WI38 (cell line): ENCODE measurements around the gene TNFAIP3.

Experiments
- H3K4me3 ChIP-seq: 2 replicates; pipeline ENCODE4 v1.5.1; 2011; ENCODE audit warnings: low read depth, mild to moderate bottlenecking, control low read depth, low read length
- TF ChIP-seq, protein P1 (sequence below): IDR thresholded peaks from 2 replicates; pipeline ENCODE4 v1.5.1; 2012; ENCODE audit warnings: low read depth, mild to moderate bottlenecking, control low read depth, low read length

The TNFAIP3 gene

DNA sequence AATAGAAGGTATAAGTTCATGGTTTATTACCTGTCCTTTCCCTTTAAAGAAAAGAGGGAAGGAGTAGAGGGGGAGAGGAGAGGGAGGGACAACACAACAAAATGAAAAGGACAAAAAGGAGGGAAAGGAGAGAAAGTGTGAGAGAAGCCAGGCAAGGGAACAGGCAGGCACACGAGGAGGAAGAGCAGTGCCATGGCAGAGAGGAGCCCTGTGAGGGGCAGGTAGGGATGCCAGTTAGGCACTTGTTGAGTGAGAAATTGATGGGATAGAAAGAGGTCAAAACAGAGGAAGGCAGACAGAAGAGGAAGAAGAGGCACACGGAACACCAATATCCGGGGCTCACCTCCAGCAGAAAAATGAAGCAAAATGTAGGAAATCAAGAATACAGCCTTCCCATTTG, 42.5 kb downstream of the TNFAIP3 start:
- TF ChIP-seq, protein P1, sequence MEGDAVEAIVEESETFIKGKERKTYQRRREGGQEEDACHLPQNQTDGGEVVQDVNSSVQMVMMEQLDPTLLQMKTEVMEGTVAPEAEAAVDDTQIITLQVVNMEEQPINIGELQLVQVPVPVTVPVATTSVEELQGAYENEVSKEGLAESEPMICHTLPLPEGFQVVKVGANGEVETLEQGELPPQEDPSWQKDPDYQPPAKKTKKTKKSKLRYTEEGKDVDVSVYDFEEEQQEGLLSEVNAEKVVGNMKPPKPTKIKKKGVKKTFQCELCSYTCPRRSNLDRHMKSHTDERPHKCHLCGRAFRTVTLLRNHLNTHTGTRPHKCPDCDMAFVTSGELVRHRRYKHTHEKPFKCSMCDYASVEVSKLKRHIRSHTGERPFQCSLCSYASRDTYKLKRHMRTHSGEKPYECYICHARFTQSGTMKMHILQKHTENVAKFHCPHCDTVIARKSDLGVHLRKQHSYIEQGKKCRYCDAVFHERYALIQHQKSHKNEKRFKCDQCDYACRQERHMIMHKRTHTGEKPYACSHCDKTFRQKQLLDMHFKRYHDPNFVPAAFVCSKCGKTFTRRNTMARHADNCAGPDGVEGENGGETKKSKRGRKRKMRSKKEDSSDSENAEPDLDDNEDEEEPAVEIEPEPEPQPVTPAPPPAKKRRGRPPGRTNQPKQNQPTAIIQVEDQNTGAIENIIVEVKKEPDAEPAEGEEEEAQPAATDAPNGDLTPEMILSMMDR, result no peak
- H3K4me3 ChIP-seq, result no peak overlapping the region

DNA sequence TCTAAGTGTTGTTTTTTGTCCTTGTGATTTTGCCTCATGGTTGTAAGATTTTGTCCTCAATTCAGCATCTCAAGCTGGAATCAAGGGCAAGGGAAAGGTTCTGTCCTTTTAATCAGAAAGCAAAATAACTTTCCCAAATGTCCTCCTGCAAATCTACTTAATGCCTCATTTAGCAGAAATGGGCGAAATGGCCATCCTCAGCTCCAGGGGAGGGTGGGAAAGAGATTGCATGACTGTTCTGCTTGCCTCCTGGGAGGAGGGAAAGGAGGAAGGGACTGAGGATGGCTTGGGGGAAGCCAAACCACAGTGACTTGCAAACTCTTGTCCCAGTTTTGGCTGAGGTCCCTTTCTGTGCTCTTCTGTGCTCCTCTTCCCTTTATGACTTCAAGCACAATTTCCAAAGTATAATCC, 43.4 kb downstream of the TNFAIP3 start:
- TF ChIP-seq, protein P1, result no peak
- H3K4me3 ChIP-seq, result no peak overlapping the region

DNA sequence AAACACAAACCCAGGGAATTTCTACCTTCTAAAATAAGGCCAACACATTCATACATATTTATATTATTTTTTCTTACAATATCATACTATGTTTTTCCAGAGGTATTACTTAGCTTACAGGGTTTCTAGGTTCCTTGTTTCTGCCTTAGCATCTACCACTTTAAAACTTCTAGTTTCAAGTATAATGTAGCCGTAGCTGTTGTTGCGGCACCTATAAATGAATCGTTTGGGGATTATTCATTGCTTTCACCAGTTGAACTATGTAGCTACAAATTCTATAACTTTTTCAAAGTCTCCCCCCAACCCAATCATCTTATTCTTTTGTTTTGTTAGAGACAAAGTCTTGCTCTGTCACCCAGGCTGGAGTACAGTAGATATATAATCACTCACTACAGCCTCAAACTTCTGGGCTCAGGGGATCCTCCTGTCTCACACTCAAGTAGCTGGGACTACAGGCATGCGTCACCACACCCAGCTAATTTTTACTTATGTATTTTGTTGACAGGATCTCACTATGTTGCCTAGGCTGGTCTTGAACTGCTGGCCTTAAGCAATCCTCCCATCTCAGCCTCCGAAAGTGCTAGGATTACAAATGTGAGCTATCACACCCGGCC, 43.9 kb downstream of the TNFAIP3 start:
- TF ChIP-seq, protein P1, result no peak

DNA sequence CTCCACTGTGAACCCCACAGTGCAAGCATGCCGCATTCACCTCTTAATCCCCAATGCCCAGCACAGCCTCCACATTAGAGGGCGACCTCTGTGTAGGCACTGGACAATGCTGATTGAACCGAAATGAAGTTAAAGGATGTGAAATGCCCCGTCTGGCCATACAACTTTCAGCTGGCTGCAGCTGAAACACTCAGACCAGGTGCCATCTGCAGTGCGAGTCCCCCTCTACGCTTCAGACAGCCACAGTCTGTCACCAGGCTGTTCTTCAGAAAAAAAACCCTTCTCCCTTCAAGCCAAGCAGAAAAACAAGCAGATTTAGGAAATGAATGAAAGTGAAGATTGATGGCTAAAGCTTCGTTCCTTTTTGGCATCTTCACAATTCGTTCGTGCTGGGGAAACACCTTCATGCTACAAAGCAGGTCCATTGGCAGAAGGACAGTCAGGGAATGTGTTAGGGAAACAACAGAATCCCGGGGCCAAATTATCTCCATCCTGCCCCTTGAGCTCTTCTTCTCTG, 44.7 kb downstream of the TNFAIP3 start:
- H3K4me3 ChIP-seq, result no peak overlapping the region
- TF ChIP-seq, protein P1, result no peak

More for the DNA sequence above, 43.9 kb downstream of the TNFAIP3 start:
- H3K4me3 ChIP-seq, result no peak overlapping the region

DNA sequence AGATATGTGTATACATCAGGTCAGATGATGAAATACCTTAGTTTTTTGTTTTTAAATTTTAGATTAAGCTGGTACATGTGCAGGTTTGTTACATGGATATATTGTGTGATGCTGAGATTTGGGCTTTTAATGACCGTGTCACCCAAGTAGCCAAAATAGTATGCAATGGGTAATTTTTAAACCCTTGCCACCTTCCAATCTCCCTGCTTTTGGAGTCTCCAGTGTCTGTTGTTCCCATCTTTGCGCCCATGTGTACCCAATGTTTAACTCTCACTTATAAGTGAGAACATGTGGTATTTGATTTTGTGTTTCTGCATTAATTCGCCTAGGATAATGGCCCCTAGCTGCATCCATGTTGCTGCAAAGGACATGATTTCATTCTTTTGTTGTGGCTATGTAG, 45.8 kb downstream of the TNFAIP3 start:
- H3K4me3 ChIP-seq, result no peak overlapping the region
- TF ChIP-seq, protein P1, result no peak

DNA sequence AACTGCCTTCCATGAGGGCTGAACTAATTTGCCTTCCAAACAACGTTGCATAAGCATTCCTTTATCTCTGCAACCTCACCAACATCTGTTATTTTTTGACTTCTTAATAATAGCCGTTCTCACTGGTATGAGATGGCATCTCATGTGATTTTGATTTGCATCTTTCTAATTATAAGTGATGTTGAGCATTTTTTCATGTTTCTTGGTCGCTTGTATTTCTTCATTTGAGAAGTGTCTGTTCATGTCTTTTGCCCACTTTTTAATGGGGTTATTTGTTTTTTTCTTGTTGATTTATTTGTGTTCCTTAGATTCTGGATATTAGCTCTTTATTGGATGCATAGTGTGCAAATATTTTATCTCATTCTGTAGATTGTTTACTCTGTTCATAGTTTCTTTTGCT, 46.4 kb downstream of the TNFAIP3 start:
- no peak overlapping the region for H3K4me3 ChIP-seq
- TF ChIP-seq, protein P1, result no peak

DNA sequence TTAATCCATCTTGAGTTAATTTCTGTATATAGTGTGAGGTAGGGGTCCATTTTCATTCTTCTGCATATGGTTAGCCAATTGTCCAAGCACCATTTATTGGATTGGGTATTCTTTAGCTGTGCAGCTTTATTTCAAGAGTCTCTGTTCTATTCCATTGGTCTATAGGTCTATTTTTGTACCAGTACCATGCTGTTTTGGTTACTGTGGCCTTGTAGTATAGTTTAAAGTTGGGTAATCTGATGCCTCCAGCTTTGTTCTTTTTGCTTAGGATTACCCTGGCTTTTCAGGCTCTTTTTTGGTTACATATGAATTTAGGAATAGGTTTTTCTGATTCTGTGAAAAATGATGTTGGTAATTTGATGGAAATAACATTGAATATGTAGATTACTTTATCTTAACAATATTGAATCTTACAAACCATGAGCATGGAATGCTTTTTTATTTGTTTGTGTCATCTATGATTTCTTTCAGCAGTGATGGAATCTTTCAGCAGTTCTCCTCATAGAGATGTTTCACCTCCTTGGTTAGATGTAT, 47.0 kb downstream of the TNFAIP3 start:
- H3K4me3 ChIP-seq, result no peak overlapping the region
- TF ChIP-seq, protein P1, result no peak
